Smooth muscle cell of the brain vasculature (primary cell): ENCODE results near the gene SORCS1.

Experiments used
- DNase-seq: peaks from one replicate; pipeline ENCODE4 v3.0.0-alpha.2; 2012; ENCODE audit warnings: low read depth, low spot score

The SORCS1 gene

GRCh38 chr10:106746868-106747267 lies 417.6 kb downstream of the SORCS1 start:
- DNase-seq: no peak

GRCh38 chr10:106741006-106741530 lies 423.4 kb downstream of the SORCS1 start:
- DNase-seq: no peak

- DNase-seq: no peak
These were observed 424.4 kb downstream of the SORCS1 start for GRCh38 chr10:106740071-106740470.

- DNase-seq: no peak
These were observed 430.3 kb downstream of the SORCS1 start for GRCh38 chr10:106734220-106734619.

DNA sequence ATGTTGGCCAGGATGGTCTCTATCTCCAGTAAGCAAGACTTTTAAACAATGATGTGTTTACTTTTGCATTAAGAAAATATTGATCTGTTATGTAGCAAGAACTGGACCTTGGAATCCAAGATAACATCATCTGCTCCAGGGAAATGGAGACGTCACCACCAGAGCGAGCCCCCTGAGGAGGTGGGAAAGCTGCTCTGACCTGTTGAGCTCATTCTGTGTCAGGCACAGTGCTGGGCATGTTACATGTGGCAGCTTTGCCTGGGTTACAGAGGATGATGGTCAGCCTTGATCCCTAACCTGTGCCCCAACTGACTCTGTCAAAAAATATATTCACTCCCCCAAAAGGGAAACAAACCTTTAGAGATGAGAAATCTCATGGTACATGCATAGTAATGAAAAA lies 436.3 kb downstream of the SORCS1 start:
- no peak for DNase-seq

- no peak for DNase-seq
These were observed 437.3 kb downstream of the SORCS1 start for GRCh38 chr10:106727170-106727569.

DNA sequence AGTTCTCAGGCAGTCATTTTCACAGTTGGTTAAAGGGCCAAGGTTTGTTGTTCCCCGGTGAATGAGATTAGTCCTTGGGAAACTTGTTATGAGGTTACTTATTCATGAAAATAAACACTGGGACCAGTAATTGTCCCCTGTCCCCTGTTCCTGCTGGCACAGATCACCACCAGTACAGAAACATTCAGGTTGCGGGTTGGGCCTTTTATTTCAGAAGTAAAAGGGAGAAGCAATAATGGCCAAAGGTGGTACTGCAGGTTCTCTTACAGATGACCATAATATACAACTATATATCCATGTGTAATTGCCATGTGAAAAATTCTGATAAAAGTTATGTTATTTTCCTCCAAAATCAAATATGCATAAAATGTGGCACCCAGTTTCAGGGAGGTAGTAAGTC lies 442.0 kb downstream of the SORCS1 start:
- no peak for DNase-seq

DNA sequence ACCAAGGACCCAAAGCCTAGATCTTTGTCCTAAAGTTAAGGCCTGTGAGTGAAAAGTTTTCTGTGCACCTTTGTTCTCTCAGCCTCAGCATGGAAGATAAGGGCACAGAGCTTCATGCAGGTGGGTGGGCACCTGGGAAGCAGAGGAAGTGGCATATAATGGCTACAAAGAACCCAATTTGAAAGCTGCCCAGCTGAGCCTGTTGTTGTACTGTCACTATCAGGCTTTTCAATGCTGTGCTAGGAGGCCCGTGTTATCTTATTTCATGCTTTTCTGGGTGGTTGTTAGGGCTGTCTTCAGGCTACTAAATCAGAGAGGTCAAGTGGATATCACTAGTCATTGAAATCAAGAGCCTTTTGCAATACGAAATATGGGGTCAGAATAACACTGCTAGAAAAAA lies 443.8 kb downstream of the SORCS1 start:
- no peak for DNase-seq

- no peak for DNase-seq
These were observed 448.1 kb downstream of the SORCS1 start for GRCh38 chr10:106716381-106716780.

- no peak for DNase-seq
These were observed 449.6 kb downstream of the SORCS1 start for GRCh38 chr10:106714734-106715555.

DNA sequence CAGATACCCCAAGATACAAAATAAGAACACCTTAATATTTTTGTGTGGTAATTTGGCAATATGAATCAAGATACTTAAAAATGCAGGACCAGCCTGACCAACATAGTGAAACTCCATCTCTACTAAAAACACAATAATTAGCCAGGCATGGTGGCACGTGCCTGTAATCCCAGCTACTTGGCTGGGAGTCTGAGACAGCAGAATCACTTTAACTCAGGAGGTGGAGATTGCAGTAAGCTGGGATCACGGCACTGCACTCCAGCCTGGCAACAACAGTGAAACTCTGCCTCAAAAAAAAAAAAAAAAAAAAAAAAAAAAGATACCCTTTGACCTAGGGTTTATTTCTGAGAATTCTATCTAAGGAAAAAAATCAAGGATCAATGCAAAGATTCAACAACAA lies 450.7 kb downstream of the SORCS1 start:
- no peak for DNase-seq

DNA sequence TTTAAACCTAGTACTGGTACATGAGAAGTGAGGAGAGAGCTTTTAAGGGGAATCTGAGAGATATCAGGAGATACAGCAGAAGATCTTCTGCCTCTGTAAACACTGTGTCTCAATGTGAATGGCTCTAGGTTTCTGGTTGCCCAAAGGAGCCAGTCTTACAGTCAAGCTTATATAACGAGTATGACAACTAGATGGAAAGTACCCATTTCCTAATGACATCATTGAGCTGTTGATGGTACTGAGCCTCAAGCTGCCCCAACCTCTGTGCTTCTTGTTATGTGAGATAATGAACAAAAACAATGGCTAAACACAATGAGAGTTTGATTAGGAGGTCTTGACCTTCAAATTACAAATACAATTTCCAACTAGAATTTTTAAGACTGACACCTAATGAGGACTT lies 451.5 kb downstream of the SORCS1 start:
- DNase-seq: no peak

GRCh38 chr10:106711313-106711906 lies 453.1 kb downstream of the SORCS1 start:
- DNase-seq: no peak

- DNase-seq: no peak
These were observed 456.0 kb downstream of the SORCS1 start for GRCh38 chr10:106708506-106708905.

GRCh38 chr10:106707657-106708056 lies 456.8 kb downstream of the SORCS1 start:
- no peak for DNase-seq

- no peak for DNase-seq
These were observed 458.4 kb downstream of the SORCS1 start for GRCh38 chr10:106706127-106706526.

DNA sequence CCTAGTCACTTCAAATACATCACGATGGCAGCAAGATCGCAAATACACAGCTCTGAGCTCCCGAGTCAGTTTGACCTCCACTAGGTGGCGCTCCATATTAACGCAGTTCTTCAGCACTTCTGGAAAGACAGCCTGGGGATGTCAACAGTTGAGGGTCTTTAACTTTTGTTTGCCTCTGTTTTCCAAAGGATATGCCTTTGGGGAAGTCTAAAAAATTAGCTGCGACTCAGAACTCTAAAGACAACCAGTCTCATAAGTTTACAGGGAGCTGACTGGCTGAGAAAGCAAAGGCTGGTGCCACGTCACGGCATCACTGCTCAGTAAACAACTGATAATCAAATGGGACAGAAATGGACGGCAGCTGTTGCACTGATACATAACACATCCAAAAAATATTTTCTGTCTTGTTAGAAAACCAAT lies 458.8 kb downstream of the SORCS1 start:
- peak; percentile 7 for DNase-seq

- no peak for DNase-seq
These were observed 468.3 kb downstream of the SORCS1 start for GRCh38 chr10:106696239-106696638.

DNA sequence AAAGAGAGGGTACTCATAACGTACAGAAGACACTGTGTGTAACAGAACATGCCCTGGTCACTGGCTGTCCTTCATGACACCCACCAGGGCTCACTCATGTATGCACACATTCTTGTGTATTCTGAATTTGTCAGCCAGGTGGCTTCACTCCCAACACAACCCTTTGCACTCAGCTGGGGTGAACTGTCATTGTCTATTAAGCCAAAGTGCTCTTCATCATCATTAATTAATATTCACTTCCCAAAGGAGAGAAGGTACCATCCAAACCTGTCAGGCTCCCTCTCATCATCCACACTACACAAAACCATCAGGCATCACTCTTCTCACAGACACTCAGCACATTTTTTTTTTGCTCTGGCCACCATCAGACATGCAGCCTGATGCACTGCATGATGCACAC lies 469.8 kb downstream of the SORCS1 start:
- DNase-seq: no peak

DNA sequence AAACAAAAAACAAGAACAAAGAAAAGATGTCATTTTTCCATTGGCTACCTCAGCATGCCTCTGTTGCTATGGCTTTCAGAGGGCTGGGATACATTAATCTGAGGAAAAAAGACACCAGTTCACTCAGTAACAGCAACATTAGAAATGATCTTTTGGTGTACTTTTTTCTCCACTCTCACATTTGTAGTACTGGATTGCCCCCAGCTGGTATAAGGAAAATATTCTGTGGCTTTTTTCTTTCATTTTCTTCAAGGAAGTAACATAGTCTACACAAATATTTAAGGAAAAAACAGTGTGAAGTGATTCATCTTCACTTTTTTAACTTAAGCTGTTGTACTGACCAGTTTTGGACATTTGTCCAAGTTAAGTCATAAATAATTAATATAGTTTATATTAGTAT lies 482.3 kb downstream of the SORCS1 start:
- DNase-seq: no peak

GRCh38 chr10:106680061-106680460 lies 484.4 kb downstream of the SORCS1 start:
- no peak for DNase-seq

GRCh38 chr10:106679314-106679713 lies 485.2 kb downstream of the SORCS1 start:
- DNase-seq: no peak

DNA sequence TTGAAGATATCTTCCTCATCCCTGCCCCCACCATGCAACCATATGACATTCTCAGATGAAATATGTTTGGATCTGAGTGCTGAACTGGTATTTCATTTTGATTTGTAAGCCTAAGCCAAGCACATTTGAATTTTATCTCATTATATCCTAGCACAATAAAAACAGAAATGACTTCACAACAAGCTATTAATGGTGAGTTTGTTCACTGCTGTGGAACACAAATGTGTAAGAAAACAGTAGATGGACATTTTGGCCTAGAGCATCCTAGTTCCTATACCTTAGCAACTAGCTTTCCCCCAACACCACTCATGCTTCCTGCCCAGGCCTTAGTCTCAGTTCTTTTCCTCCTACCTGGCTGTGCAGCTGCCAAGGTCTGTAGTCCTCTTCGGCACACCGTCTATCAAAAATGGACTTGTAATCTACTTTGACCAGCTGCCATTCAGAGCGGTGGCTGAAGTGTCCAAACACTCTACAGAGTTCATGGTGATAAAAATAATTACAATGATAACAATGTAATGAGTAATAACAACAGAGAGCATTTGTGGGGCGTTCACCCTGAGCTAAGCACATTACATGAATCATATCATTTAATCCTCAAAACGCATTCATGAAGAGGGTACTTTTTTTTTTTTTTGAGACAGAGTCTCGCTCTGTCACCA lies 491.9 kb downstream of the SORCS1 start:
- no peak for DNase-seq
